Islet precursor cell (in vitro differentiated cells): ENCODE measurements around the gene RALGPS1.

Experiments used
- DNase-seq: peaks from one replicate; pipeline ENCODE4 v3.0.0-alpha.2; 2018

The RALGPS1 gene

DNA sequence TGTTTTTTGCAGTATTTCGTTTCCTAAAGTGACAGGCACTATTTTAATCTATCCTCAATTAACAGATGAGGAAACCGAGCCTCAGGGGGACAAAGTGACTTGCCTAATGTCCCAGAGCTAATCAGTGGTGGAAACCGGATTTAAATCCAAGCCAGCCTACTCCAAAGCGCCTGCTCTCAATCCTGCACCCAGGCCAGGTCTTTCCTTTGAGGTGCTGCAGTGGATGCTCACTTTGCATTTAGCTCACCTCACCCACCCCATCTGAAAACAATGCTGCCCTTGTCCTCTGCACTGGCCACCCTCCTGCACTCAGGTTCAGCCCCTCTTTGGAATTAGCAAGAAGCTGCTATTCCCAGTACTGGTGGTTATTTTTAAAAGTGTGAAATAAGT, 191.9 kb downstream of the RALGPS1 start:
- DNase-seq = peak; percentile 81

DNA sequence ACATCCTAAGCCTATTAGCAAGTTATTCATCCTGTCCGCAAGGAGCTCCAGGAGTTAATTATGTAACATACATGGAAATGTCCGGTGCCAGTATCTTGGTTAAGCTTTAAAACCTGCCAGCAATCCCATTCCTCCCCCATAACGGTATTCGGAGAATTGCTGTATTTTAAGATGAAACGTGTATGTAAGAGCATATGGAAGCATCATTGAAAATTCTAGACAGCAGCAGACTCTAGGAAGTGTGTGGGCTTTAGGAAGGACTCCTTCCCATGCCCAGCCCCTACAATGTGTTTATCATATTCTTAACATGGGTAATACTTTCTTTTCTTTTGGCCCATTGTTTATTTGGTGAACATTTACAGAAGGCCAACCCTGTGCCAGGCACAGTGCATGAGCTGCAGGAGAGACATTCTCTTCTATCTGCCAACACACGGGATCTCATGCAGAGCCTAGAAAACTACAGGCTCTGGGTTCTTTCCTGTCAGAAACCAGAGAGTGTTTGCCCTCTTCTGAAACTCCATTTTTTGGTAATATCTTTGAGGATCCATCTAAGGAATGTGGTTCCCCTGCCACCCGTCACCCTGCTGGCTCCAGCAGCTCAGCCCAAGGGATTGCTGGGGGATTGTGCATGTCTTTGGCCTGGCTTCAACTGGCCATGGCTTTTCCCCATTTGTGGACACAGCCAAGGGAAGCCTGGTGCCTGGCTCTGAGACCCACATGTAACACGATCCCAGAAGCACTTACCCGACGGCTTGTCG, 192.8 kb downstream of the RALGPS1 start:
- no peak for DNase-seq

DNA sequence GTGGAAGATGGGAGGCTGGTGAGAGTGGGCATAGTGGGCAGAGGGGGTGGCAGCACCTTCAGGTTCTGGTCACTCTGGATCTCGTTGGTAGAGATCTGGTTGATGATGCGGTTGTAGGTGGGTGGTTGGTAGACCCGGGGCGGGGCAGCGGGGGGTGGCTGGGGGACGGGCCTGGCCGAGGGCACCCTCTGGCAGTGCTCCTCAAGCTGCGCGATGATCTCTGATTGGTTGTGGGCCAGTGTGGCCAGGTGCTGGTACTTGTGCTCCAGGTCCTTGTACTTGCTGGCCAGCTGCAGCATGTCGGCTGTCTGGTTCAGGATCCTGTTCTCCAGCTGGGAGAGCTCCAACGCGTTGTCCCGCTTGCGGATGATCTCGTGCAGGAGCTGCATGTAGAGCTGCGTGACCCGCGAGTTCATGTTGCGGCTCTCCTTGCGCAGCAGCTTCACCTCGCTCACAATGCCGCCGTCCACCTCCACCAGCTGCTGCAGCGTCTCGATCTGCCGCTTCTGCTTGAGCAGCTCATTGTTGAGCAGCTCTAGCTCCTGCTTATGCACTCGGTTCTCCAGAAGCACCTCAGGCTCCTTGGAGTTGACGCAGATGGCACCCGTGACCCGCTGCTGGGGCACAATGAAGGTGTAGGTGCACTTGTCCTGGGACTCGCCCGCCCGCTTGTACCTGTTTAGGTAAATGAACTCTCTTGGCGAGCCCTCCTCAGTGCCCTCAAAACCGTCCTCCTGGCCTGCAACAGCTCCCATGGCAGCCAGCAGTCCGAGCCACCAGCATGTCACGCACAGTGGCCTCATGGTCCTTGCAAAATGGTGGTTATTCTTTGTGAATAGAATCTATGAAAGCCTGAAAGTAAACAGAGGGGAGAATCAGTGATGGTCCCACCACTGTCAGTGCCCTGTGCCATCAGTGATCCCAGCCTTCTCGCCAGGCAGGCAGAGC, 193.6 kb downstream of the RALGPS1 start:
- DNase-seq = no peak

DNA sequence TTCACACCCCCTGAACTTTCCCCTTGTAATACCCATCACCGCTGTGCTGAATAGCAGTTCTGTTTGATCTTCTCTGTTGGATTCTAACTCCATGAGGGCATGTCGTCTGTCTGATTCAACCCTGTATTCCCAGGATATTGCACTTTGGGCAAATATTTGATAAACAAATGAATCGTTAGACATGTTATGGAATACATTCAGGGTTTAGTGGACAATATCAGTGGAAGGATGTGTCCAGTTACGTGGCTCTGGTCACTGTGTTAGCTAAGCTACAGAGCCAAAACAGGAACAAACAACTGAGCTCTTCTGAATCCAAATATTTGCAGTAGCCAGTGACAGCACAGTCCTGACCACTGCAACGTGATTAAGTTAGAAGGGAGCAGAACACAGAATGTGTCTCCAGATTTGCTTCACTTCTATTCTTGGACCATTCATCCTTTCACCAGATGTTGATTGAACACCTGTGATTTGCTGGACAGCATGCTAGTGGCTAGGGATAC, 194.7 kb downstream of the RALGPS1 start:
- DNase-seq = no peak

DNA sequence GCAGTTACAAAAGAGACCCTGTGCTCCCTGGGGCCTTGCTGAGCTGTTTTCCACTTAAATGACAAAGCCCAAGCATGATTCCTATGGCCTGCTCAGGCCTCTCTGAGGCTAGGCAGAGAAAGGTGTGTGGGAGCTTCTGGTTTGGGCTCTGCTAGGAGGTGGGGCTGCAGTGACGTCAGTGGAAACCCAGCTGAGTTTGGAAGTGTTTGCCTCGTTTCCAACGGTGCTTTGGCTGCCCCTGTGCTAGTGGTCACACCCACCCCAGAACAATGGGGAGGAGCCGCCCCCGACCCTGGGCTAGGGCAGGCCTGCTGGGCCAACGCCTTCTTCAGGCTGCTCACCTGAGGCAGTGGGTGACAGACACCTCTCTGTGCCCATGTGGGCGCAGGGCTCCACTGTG, 197.5 kb downstream of the RALGPS1 start:
- DNase-seq = peak; percentile 77

DNA sequence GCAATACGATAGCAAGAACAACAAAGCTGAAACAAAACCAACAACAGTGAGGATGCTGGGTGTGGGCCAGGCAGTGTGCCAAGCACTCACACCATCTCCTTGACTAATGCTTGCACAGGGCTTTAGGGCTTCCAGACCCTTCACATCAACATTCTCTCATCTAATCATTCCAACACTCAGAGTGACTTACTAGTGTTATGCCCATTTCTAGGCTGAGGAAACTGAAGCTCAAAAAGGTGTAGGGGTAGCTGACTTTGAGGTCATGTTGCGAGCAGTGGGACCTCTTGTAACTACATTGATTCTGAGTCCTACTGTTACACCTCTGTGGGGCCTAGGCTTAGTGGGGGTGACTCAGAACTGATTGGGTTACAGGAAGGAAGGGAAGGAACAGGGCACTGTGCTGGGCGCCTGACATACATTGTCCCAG, 198.2 kb downstream of the RALGPS1 start:
- DNase-seq = no peak

DNA sequence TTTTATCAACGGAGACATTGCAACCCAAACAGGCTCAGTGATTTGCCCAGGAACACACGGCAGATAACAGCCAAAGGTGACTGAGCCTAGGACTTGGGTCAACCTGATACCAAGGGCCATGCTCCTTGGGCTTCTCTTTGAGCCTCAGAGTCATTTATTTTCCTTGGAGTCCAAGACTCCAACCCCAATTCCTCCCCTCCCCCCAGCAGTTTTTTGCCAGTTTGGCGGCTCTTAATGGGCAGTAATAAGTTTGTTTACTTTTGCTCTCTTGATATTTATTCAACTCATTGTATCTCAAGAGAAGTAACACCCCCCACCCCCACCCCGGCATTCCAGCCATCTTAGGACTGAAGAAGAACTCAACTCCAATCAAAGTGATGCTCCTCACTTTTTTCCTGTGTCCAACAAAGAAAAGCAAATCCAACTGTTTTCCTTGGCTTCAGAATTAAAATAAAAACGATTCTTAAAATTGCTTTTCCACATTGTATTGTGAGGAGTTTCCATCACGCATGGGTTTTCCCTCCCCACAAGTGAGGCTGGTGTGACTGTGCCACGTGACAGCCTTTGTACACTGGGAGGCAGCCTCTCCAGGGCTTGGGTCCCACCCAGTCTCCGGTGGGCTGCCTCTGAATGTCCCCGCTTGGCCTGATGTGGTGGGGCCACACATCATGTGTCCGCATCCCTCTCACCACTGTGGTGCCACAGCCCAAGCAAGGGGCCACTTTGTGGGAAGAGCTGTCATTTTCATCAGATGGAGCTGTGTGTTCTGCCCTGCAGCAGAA, 198.8 kb downstream of the RALGPS1 start:
- DNase-seq = no peak

DNA sequence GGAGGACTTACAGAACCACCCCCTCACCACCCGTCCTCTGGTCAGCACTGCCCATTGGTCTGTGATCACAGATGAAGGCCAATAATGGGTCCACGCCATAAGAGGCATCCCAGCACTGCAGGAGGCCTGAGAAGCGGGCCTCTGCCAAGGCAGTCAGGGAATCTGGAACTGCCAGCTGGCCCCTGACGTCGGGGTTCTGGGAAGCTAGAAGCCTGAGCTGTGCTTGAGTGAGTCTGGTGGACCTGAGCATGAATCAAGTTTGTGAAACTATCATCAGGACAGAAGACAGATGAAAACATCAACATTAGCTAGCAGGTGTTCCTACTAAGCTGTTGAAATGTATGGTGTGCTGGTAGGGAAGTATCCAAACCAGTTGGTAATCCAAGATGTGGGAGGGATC, 200.0 kb downstream of the RALGPS1 start:
- no peak for DNase-seq

DNA sequence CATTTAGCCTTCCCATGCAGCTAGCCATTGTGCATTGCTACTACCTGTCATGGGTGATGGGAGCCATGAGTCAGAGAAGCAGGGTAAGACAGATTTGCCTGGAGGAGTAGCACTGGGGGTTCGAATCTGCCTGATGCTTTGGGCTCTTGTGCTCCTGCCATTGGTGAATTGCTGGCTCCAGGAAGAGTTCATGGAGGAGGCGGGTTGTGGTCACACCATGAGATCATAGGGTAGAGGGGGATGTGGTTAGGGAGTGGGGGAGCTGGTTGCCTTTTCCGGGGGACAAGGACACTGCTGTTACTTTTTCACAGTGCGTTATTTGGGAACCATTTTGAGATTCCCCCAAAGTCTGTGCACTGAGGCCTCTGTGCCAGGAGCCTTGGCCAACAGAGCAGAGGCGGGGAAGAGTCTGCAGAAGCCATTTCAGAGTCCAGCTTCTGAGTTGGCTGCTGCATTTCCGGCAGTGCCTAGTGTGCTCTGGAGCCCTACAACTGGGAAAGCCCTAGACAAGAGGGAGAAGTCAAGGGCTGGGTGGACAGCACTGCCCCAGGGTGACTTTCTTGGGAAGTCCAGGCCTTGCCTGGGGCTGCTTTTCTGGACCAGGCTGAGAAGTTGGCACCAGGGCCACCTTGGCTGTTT, 201.6 kb downstream of the RALGPS1 start:
- DNase-seq = no peak

DNA sequence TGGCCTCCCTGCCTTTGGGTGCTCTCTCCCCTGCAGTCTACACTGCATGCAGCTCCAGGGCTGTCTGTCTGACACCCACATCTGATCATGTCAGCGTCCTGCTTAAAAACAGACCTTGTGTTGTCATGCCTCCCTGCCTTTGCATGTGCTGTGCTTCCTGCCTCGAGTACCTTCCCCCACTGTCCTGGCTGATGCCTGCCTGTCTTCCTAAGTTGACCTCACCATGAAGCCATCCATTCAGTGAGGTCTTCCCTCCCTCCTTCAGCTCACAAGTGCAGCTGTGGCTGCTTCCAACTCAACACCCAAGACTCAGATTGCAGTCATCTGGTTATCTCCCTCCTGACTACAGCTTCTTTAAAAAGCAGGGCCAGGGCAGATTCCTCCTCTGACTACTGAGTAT, 202.4 kb downstream of the RALGPS1 start:
- peak; percentile 74 for DNase-seq

DNA sequence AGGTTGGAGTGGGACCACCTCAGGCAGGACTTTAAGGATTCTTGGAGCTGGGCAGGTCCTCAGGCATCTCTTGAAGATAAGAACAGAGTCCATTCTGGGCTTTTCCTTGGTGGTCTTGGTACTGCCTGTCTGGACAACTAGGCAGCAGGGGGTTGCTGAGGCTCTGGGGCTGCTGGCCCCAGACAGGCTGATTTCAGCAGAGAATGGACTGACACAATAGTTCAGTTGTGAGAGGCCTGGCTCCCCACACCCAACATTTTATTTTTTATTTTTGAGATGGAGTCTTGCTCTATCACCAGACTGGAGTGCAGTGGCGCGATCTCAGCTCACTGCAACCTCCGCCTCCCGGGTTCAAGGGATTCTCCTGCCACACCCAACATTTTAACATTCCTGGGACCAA, 203.2 kb downstream of the RALGPS1 start:
- no peak for DNase-seq

DNA sequence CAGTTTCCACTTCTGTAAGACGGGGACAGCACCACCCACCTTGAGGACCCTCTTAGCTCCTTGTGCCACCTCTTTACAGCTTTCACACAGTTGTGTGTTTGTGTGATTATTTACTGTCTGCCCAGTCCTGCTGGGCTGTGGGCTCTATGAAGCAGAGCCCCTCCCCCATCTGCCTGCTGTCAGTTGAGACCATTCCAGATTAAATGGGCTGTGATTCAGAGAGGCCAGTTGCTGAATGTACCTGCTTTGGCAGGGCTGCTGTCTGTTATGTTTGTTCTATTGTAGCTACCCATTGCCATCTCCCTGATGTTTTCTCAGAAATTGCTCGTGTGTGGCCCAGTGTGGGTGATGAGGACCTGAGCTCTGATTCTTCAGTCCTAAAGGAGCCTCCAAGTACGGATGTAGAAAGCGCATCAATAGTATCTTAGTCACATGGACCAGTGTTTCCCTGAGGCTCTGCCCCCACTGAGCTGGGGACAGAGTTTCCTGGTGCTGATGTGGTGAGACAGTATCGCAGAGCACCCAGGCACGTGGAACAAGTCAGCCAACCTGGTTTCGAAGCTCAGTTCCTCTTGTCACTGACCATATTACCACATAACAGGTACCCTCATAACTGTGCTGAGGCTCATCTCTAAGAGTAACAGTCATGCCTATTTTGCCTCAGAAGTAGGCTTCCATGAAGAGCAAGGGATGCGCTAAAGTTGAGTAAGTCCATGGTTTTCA, 204.2 kb downstream of the RALGPS1 start:
- no peak for DNase-seq

DNA sequence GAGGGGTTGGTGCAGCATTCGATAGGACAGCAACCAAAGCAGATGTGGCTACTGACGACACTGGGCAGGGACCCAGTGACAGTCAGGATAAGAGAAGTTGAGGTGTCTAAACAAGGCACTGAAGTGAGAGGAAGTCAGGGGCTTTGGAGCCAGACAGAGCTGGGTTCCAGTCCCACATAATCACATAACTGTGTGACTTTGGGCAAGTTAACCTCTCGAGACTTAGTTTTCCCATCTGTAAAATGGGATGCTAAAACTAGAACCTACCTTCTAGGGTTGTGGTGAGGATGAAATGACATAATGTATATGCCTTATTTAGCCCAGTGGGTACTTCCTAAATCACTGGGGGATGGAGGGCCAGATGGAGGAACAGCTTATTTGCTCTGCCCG, 204.7 kb downstream of the RALGPS1 start:
- DNase-seq = no peak

DNA sequence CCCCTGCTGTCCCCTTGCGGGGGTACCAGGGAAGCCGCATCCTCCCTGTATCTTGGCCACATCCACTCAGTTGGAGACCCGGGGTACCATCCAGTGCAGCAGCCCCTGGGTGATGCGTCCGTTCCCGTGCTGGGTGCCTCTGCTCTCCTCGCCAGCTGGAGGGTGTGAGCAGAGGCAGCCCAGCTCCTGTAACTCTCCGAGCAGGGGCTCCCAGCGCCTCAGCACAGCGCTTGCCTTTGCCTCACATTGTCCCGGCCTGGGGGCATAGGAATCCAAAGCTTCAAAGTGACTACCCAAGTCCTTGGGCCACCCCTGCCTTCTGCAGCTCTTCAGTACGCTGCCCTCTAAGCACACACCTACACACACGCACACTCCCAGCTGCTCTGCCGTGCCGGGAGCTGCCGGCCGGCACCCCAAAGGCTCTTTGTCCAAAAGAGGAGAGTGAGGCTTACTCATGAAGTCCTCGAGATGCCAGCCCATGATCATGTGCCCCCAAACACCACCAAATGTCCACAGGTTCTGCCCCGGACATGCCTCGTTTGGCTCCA, 207.1 kb downstream of the RALGPS1 start:
- no peak for DNase-seq

DNA sequence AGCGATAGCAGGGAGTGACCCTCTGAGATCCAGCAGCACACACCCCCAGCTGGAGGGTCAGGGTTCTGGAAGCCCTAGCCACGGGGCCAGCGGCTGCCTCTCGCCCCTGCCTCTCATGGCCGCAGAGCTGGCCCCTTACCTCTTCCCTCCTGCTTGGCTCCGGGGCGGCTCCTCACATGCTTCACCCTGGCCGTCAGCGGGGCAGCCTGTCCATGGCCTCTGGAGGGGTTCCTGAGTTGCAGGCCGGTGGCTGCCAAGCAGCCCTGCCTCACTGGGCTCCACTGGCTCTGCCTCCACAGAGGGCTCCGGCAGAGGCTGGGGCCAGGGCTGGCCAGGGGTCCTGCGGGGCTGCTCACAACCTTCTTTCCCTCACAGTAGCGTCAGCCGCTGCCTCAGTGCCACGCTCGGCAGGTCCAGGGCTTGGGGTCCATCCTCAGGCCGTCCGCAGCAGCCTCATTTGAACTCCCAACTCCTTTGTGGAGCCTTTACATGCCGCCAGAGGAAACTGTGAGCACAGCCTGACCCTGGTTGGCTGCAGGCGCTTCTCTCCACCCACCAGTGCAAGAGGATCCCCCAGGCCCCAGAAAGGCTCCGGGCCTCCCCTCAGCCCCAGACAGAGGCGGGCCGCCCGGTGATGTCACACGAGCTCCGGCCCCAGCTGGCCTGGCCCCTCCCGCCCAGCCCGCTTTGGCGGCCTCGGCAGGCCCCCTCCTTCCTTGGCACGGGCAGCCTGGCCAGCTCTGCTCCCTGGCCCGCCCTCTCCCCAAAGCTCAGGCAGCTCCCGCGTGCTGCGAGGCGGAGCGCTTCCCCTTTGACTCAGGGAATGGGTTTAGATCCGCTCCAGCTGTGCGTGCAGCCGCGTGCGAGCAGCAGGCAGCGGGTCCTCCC, 207.8 kb downstream of the RALGPS1 start, which contains the start of gene ANGPTL2:
ANGPTL2 (minus strand) TSS at position 460 of the 888 bp plus-strand sequence. CDS start 13,904 bp downstream, outside the sequence.
- peak; percentile 97 for DNase-seq

DNA sequence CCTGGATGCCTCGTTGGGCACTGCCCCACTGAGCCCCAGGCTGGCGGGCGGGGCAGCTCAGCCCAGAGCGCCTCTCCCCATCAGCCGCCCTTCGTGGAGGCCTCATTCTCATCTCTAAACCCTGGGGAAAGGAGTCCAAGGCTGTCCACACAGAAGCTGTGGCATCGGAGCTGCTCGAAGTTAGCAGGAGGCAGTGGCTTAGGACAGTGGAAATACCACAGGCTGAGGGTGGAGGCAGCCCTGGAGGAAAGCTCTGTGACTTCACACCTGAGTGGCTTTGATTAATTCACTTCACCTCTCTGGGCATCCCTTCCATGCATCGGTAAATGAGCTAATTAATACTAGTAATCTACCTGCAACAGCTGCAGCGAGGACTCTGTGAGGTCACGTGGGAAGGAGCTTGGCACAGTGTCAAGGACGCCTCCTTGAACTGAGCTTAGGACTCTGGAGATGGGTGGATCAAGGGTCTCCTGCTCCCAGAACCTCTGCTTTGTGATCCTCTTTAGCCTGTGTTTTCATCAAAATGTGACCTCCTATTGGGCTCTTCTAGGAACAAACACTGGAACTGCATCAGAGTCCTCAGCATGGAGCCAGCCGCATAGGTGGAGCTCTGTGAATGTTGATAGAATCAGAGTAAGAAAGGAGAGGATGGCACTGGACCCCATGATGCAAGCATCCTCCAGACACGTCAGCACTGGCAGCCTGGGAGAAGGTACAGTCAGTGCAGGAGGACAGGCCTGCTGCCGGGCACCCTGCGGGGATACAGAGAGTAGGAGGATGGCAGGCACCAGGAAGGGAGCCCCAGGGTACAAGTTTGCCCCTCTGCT, 208.7 kb downstream of the RALGPS1 start:
- no peak for DNase-seq

DNA sequence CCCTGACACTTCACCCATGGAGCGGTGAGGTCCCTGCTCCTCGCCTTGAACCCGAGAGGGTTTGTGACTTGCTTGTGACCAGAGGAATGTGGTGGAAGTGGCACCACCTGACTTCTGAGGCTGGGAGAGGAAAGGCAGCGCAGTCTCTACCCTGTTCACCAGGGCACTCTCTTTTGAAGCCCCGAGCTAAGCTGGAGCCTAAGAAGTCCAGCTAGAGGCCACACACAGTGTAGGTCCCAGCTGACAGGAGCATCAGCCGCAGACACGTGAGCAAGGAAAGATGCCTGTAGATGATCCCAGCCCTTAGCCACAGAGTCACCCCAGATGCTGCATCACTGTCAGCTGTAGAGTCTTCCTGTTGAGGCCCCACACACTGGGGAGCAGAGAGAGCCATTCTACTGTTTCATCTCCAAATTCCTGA, 209.5 kb downstream of the RALGPS1 start:
- DNase-seq = no peak

DNA sequence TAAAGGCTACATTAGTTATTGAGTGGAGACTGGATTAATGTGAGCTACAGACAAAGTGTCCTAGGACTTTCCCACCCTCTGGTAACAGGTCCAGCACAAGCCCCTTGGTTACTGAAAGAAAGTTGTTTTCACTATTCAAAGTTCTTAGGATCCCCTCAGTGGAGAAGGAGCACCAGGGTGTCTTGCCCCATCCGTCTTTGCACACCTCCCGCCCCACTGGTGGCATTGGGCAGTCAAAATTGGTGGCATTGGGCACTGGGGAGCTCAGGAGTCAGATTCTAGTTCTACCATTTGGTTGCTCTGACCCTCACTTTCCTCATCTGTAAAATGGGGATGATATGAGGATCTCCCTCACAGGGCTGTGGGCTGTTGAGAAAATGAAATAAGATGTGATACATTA, 210.2 kb downstream of the RALGPS1 start:
- DNase-seq = no peak

DNA sequence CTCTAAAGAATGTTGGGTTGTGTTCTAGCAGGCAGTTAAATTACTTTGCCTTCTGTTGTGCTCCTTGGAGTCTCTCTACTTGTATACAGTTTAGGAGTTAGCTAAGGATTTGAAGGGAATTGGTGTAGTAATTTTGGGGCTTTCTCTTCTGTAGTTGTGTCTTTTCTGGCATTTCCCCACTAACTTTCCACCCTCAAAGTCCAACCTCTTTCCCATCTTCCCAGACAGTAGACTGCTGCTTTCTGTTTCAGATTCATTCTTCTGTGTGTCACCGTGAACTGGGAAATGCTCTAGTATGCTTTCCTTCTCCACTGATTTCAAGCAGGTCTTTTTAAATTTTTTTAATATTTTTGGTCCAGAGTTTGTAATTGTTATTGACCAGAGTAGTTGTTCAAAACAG, 212.4 kb downstream of the RALGPS1 start:
- DNase-seq = no peak
